H9 (cell line): ENCODE measurements around the gene ZFYVE27. TPM values are rescaled to one million over a fixed set of nuclear protein-coding genes. Genes with fewer than 3 reads are reported as not detected.

Source experiments
- DNase-seq: peaks from one replicate; pipeline ENCODE4 v3.0.0-alpha.2; 2017
- H2AFZ ChIP-seq: one replicate; pipeline ENCODE4 v1.6.1; 2013; ENCODE audit warnings: mild to moderate bottlenecking, low read length, control low read depth, moderate library complexity
- H2AK5ac ChIP-seq: 2 replicates; pipeline ENCODE4 v1.6.1; 2013; ENCODE audit warnings: low read length, control low read depth, mixed read lengths; ENCODE audit not compliant: insufficient read length
- H2BK120ac ChIP-seq: one replicate; pipeline ENCODE4 v1.6.1; 2013; ENCODE audit warnings: low read depth, mild to moderate bottlenecking, low read length, control low read depth, inconsistent platforms; ENCODE audit not compliant: poor library complexity, severe bottlenecking
- H2BK12ac ChIP-seq: 2 replicates; pipeline ENCODE4 v1.6.1; 2013; ENCODE audit warnings: low read length, control low read depth, mixed read lengths, low read depth; ENCODE audit not compliant: insufficient read length
- H2BK15ac ChIP-seq: 2 replicates; pipeline ENCODE4 v1.6.1; 2013; ENCODE audit warnings: low read depth, low read length, control low read depth
- H2BK20ac ChIP-seq: one replicate; pipeline ENCODE4 v1.6.1; 2013; ENCODE audit warnings: low read depth, mild to moderate bottlenecking, low read length, control low read depth, inconsistent platforms; ENCODE audit not compliant: poor library complexity, severe bottlenecking
- H2BK5ac ChIP-seq: 2 replicates; pipeline ENCODE4 v1.6.1; 2013; ENCODE audit warnings: low read length, control low read depth, mixed read lengths; ENCODE audit not compliant: insufficient read length
- H3K14ac ChIP-seq: 2 replicates; pipeline ENCODE4 v1.6.1; 2013; ENCODE audit warnings: low read length, control low read depth; ENCODE audit not compliant: insufficient read depth
- H3K18ac ChIP-seq: 2 replicates; pipeline ENCODE4 v1.6.1; 2013; ENCODE audit warnings: low read depth, mild to moderate bottlenecking, mixed read lengths, low read length, control low read depth; ENCODE audit not compliant: insufficient read length
- H3K23ac ChIP-seq: 2 replicates; pipeline ENCODE4 v1.6.1; 2013; ENCODE audit warnings: low read length, control low read depth, mixed read lengths, low read depth; ENCODE audit not compliant: insufficient read length
- H3K23me2 ChIP-seq: 2 replicates; pipeline ENCODE4 v1.6.1; 2013; ENCODE audit warnings: low read depth, mild to moderate bottlenecking, mixed read lengths, low read length, control low read depth; ENCODE audit not compliant: insufficient read length, poor library complexity, severe bottlenecking
- H3K27ac ChIP-seq: 2 replicates; pipeline ENCODE4 v1.5.1; 2013; ENCODE audit warnings: low read length, control low read depth, mixed read lengths, low read depth; ENCODE audit not compliant: insufficient read length
- H3K27me3 ChIP-seq: 2 replicates; pipeline ENCODE4 v1.6.1; 2013; ENCODE audit warnings: low read length, control low read depth, inconsistent platforms; ENCODE audit not compliant: insufficient read depth
- H3K4ac ChIP-seq: 2 replicates; pipeline ENCODE4 v1.6.1; 2013; ENCODE audit warnings: low read depth, mild to moderate bottlenecking, control low read depth, inconsistent platforms, low read length, moderate library complexity
- H3K4me1 ChIP-seq: 2 replicates; pipeline ENCODE4 v1.6.1; 2013; ENCODE audit warnings: low read length, control low read depth, inconsistent platforms; ENCODE audit not compliant: insufficient read depth
- H3K4me2 ChIP-seq: 2 replicates; pipeline ENCODE4 v1.6.1; 2013; ENCODE audit warnings: low read length, control low read depth, mixed read lengths; ENCODE audit not compliant: insufficient read length, insufficient read depth
- H3K56ac ChIP-seq: 2 replicates; pipeline ENCODE4 v1.6.1; 2013; ENCODE audit warnings: low read depth, mild to moderate bottlenecking, mixed read lengths, low read length, control low read depth; ENCODE audit not compliant: insufficient read length
- H3K79me1 ChIP-seq: 2 replicates; pipeline ENCODE4 v1.6.1; 2013; ENCODE audit warnings: low read depth, mild to moderate bottlenecking, moderate library complexity, low read length, control low read depth, inconsistent platforms; ENCODE audit not compliant: insufficient read depth, poor library complexity, severe bottlenecking
- H3K79me2 ChIP-seq: 2 replicates; pipeline ENCODE4 v1.6.1; 2013; ENCODE audit warnings: low read length, control low read depth, inconsistent platforms; ENCODE audit not compliant: insufficient read depth
- H3K9ac ChIP-seq: 2 replicates; pipeline ENCODE4 v1.6.1; 2013; ENCODE audit warnings: low read length, control low read depth, mixed read lengths; ENCODE audit not compliant: insufficient read length; ENCODE audit errors: extremely low read depth
- H3K9me3 ChIP-seq: one replicate; pipeline ENCODE4 v1.6.1; 2013; ENCODE audit warnings: low read depth, low read length, inconsistent platforms; ENCODE audit not compliant: control insufficient read depth
- H3T11ph ChIP-seq: one replicate; pipeline ENCODE4 v1.6.1; 2013; ENCODE audit warnings: mild to moderate bottlenecking, low read length, control low read depth, inconsistent platforms
- H4K20me1 ChIP-seq: one replicate; pipeline ENCODE4 v1.6.1; 2013; ENCODE audit not compliant: control insufficient read depth, insufficient read length, insufficient read depth
- H4K5ac ChIP-seq: 2 replicates; pipeline ENCODE4 v1.6.1; 2013; ENCODE audit warnings: low read depth, mild to moderate bottlenecking, mixed read lengths, low read length, control low read depth; ENCODE audit not compliant: insufficient read length
- H4K8ac ChIP-seq: replicated peaks from 2 replicates; pipeline ENCODE4 v1.6.1; 2013; ENCODE audit warnings: low read length, control low read depth, mixed read lengths, low read depth; ENCODE audit not compliant: insufficient read length
- H4K91ac ChIP-seq: 2 replicates; pipeline ENCODE4 v1.6.1; 2013; ENCODE audit warnings: low read depth, mild to moderate bottlenecking, moderate library complexity, mixed read lengths, low read length, control low read depth; ENCODE audit not compliant: insufficient read length
- H3K27ac Mint-ChIP-seq, 3 experiments: 2 replicates in 2 of 3; 3 replicates in 1 of 3; pipeline ENCODE4 v1.8.0; 2020 to 2021; ENCODE audit warnings: mixed read lengths in 3 of 3, mild to moderate bottlenecking in 1 of 3, moderate library complexity in 1 of 3
- H3K27me3 Mint-ChIP-seq: 2 replicates; pipeline ENCODE4 v1.8.0; 2021; ENCODE audit warnings: low read depth, mild to moderate bottlenecking, moderate library complexity, mixed read lengths
- H3K36me3 Mint-ChIP-seq, 3 experiments: 2 replicates in 2 of 3; 3 replicates in 1 of 3; pipeline ENCODE4 v1.8.0; 2020 to 2021; ENCODE audit warnings: low read depth in 3 of 3, mixed read lengths in 3 of 3; ENCODE audit not compliant: insufficient read depth in 1 of 3
- H3K4me1 Mint-ChIP-seq, 2 experiments: 2 replicates each; pipeline ENCODE4 v1.8.0; 2020; ENCODE audit warnings: mixed read lengths in 2 of 2
- H3K4me3 Mint-ChIP-seq, 2 experiments: 2 replicates in 1 of 2; 3 replicates in 1 of 2; pipeline ENCODE4 v1.8.0; 2020 to 2021; ENCODE audit warnings: mild to moderate bottlenecking in 2 of 2, mixed read lengths in 2 of 2, moderate library complexity in 1 of 2
- H3K9me3 Mint-ChIP-seq, 2 experiments: 2 replicates in 1 of 2; 3 replicates in 1 of 2; pipeline ENCODE4 v1.8.0; 2020; ENCODE audit warnings: mild to moderate bottlenecking in 2 of 2, mixed read lengths in 2 of 2, moderate library complexity in 1 of 2
- WGBS: extraction: QIAGEN DNeasy Blood & Tissue Kit; methylation state at CpG from one replicate; pipeline ENCODE4 v1.1.7; 2013; ENCODE audit warnings: missing lambda C conversion rate, low lambda C conversion rate, mixed read lengths; ENCODE audit not compliant: insufficient read length; ENCODE audit errors: extremely low coverage; 5-methylcytosine and 5-hydroxymethylcytosine counted together
- total RNA-seq: library from RNA; stranded (reverse); gene quantifications from 2 replicates; pipeline ENCODE4 v1.2.1, GENCODE V29; 2021
- TF ChIP-seq, protein P1 (sequence below): fragments of 200-600 bp; sonication (generic); conservative IDR thresholded peaks from 3 replicates; pipeline ENCODE4 v1.8.0; 2021; ENCODE audit warnings: antibody characterized with exemption, mild to moderate bottlenecking

ZFYVE27 gene
- total RNA-seq, 1 experiment from 2014 or later, result 33.2 TPM

DNA sequence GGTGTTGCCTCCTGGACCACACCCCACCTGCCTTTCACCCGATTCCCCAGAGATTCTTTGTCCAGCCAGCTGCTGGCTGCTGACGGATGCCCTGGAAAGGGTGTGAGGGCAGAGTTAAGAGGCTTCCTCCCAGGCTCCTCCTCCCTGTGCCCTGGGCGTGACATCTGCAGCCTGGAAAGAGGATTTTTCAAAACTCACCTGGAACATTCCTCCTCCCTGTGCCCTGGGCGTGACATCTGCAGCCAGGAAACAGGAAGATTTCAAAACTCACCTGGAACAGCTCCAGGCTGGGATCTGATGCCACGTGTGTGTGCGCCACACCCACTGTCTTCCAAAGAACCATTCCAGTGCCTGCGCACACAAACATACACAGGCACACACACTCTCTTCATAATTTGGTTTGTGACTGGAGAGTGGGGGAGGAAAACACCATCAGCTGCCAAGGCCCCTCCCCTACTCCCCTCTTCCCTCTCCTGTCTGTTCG, 18.2 kb upstream of the ZFYVE27 start:
- H3K56ac ChIP-seq, result no peak overlapping the region
- H3K27ac Mint-ChIP-seq, result peak overlapping the region; percentile 45 to 94 (median 54); a peak in 5 of 7 replicates
- H3K23ac ChIP-seq, result no peak overlapping the region
- no peak overlapping the region for H3K4me2 ChIP-seq
- H3K23me2 ChIP-seq, result peaks cover 15% of the 10 kb centered on the region
- H3K4me3 Mint-ChIP-seq, result no peak overlapping the region; a peak in 2 of 5 replicates
- H3K9me3 ChIP-seq, result no peaks in the 10 kb centered on the region
- no peaks in the 10 kb centered on the region for H3K27me3 ChIP-seq
- no peak overlapping the region for H2AK5ac ChIP-seq
- peaks cover 39 to 47% of the 10 kb centered on the region in 2 experiments for H3K4me1 Mint-ChIP-seq
- no peak overlapping the region for H2BK20ac ChIP-seq
- H3K4ac ChIP-seq, result no peak overlapping the region
- DNase-seq, result no peak
- no peak overlapping the region for H2BK120ac ChIP-seq
- no peak overlapping the region for H2BK5ac ChIP-seq
- H4K5ac ChIP-seq, result no peak overlapping the region
- TF ChIP-seq, protein P1, sequence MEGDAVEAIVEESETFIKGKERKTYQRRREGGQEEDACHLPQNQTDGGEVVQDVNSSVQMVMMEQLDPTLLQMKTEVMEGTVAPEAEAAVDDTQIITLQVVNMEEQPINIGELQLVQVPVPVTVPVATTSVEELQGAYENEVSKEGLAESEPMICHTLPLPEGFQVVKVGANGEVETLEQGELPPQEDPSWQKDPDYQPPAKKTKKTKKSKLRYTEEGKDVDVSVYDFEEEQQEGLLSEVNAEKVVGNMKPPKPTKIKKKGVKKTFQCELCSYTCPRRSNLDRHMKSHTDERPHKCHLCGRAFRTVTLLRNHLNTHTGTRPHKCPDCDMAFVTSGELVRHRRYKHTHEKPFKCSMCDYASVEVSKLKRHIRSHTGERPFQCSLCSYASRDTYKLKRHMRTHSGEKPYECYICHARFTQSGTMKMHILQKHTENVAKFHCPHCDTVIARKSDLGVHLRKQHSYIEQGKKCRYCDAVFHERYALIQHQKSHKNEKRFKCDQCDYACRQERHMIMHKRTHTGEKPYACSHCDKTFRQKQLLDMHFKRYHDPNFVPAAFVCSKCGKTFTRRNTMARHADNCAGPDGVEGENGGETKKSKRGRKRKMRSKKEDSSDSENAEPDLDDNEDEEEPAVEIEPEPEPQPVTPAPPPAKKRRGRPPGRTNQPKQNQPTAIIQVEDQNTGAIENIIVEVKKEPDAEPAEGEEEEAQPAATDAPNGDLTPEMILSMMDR, result no peak
- no CpG with 5 or more reads among the region's 8 CpGs for WGBS
- H4K8ac ChIP-seq, result no peak overlapping the region
- no peak overlapping the region for H3K27ac ChIP-seq
- peaks cover 2% of the 10 kb centered on the region; the same call in 1 of the 2 replicates for H3K27me3 Mint-ChIP-seq
- no peaks in the 10 kb centered on the region for H3K79me2 ChIP-seq
- no peak overlapping the region for H2BK15ac ChIP-seq
- H3K14ac ChIP-seq, result no peak overlapping the region
- no peaks in the 10 kb centered on the region for H3K79me1 ChIP-seq
- no peaks in the 10 kb centered on the region for H4K20me1 ChIP-seq
- no peak overlapping the region for H2AFZ ChIP-seq
- no peak overlapping the region for H4K91ac ChIP-seq
- no peak overlapping the region for H3T11ph ChIP-seq
- H2BK12ac ChIP-seq, result no peak overlapping the region
- H3K18ac ChIP-seq, result no peak overlapping the region
- H3K4me1 ChIP-seq, result peaks cover 8% of the 10 kb centered on the region; the same call in 1 of the 2 replicates
- H3K9me3 Mint-ChIP-seq, result no peaks in the 10 kb centered on the region
- H3K9ac ChIP-seq, result no peak overlapping the region
- H3K36me3 Mint-ChIP-seq, result peaks cover 16 to 43% (median 38%) of the 10 kb centered on the region in 3 experiments
